Measurements from ENCODE around the gene SLC15A5. TPM values are rescaled to one million over a fixed set of nuclear protein-coding genes. Genes with fewer than 3 reads are reported as not detected.

Gene SLC15A5
- total RNA-seq, 1 donor from 2014 or later: not detected

DNA sequence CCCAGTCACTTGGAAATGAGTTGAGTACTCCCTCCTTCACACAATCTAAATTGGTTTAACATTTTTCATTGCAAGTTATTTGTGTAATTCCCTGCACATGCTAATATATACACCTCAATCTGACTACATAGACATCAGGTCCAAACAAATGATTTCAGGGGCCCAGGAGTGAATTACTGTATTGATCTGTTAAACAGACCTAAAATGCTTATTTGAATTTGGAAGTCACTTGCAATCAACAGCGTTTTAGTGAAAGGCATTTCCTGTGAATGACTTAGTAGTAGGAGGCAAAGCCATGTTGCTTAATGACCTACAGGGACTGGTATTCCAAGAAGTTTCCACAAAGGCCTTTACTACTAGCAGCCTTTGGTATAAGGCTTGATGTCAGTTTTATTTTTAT is 22.6 kb upstream of the SLC15A5 start:
- no peak for DNase-seq (ENCODE audit: extremely low spot score, unreplicated experiment)
- no peaks in the 10 kb centered on the region for H3K9me3 Mint-ChIP-seq (ENCODE audit: unreplicated experiment)
- no peaks in the 10 kb centered on the region for H3K27me3 Mint-ChIP-seq (ENCODE audit: unreplicated experiment)
- H3K4me1 Mint-ChIP-seq (ENCODE audit: unreplicated experiment): no peaks in the 10 kb centered on the region
- H3K27ac Mint-ChIP-seq (ENCODE audit: unreplicated experiment): no peak overlapping the region
- TF ChIP-seq, protein P1, sequence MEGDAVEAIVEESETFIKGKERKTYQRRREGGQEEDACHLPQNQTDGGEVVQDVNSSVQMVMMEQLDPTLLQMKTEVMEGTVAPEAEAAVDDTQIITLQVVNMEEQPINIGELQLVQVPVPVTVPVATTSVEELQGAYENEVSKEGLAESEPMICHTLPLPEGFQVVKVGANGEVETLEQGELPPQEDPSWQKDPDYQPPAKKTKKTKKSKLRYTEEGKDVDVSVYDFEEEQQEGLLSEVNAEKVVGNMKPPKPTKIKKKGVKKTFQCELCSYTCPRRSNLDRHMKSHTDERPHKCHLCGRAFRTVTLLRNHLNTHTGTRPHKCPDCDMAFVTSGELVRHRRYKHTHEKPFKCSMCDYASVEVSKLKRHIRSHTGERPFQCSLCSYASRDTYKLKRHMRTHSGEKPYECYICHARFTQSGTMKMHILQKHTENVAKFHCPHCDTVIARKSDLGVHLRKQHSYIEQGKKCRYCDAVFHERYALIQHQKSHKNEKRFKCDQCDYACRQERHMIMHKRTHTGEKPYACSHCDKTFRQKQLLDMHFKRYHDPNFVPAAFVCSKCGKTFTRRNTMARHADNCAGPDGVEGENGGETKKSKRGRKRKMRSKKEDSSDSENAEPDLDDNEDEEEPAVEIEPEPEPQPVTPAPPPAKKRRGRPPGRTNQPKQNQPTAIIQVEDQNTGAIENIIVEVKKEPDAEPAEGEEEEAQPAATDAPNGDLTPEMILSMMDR (IDR thresholded peaks at IDR 0.05): no peak
- no peaks in the 10 kb centered on the region for H3K36me3 Mint-ChIP-seq (ENCODE audit: unreplicated experiment)
- no peak overlapping the region for H3K4me3 Mint-ChIP-seq (ENCODE audit: unreplicated experiment)

- H3K4me3 Mint-ChIP-seq (ENCODE audit: unreplicated experiment): no peak overlapping the region
- no peak for DNase-seq (ENCODE audit: extremely low spot score, unreplicated experiment)
- TF ChIP-seq, protein P1 (IDR thresholded peaks at IDR 0.05): no peak
- no peak overlapping the region for H3K27ac Mint-ChIP-seq (ENCODE audit: unreplicated experiment)
- H3K4me1 Mint-ChIP-seq (ENCODE audit: unreplicated experiment): no peaks in the 10 kb centered on the region
- no peaks in the 10 kb centered on the region for H3K9me3 Mint-ChIP-seq (ENCODE audit: unreplicated experiment)
- no peaks in the 10 kb centered on the region for H3K36me3 Mint-ChIP-seq (ENCODE audit: unreplicated experiment)
- no peaks in the 10 kb centered on the region for H3K27me3 Mint-ChIP-seq (ENCODE audit: unreplicated experiment)
Observed at GRCh38 chr12:16299403-16299802, 21.9 kb upstream of the SLC15A5 start.

GRCh38 chr12:16297521-16297920 is 20.0 kb upstream of the SLC15A5 start:
- TF ChIP-seq, protein P1 (IDR thresholded peaks at IDR 0.05): no peak
- H3K9me3 Mint-ChIP-seq (ENCODE audit: unreplicated experiment): no peaks in the 10 kb centered on the region
- no peaks in the 10 kb centered on the region for H3K4me1 Mint-ChIP-seq (ENCODE audit: unreplicated experiment)
- no peaks in the 10 kb centered on the region for H3K36me3 Mint-ChIP-seq (ENCODE audit: unreplicated experiment)
- no peak overlapping the region for H3K27ac Mint-ChIP-seq (ENCODE audit: unreplicated experiment)
- no peak for DNase-seq (ENCODE audit: extremely low spot score, unreplicated experiment)
- no peaks in the 10 kb centered on the region for H3K27me3 Mint-ChIP-seq (ENCODE audit: unreplicated experiment)
- H3K4me3 Mint-ChIP-seq (ENCODE audit: unreplicated experiment): no peak overlapping the region

DNA sequence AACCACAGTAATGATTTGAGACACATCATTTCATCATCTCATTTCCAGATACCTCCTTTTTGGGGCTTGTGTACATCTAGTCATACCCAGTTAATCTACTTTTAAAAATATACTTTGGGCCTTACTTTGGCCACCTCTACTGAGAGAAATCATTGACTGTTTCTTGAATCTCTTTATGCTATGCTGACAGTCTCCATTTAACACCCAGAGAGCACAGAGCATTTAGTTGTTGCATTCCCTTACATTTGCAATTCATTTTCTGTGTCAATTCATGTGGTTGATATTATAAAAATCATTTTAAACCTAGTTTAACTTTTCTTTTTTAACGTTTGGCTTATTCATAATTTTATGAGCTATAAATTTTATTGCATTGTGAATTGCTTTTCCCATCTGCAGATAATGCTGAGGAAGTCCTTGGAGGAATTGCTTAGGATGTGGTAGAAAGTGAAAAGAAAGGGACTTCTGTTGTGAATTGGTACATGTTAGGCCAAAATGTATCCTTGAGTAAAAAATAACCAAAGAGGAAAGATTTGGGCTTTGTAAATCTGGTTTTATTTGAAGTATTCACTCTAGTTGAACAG is 17.0 kb upstream of the SLC15A5 start:
- no peak for DNase-seq (ENCODE audit: extremely low spot score, unreplicated experiment)
- Mint-ChIP-seq H3K27ac (ENCODE audit: unreplicated experiment) (no peak overlapping the region), H3K4me1 (ENCODE audit: unreplicated experiment) (no peaks in the 10 kb centered on the region)

DNA sequence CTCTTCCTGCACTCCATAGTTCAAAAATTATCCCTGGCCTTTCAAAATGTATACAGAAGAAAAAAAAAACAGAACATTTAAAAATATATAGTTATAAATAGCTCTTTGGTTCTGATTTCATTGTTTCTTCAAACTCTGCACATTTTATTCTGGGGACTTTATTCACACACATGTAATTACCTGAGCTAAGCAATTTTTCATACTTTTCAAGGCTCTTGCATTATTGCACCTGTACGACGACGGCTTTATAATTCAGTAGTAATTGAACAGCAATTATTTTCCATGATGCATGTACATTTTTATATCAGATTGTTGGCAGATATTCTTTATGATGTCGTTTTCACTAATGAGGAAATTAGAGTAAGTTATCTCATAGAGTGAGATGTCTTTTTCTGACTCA is 13.5 kb upstream of the SLC15A5 start:
- no peaks in the 10 kb centered on the region for H3K4me1 Mint-ChIP-seq (ENCODE audit: unreplicated experiment)
- no peak for DNase-seq (ENCODE audit: extremely low spot score, unreplicated experiment)
- TF ChIP-seq, protein P1 (IDR thresholded peaks at IDR 0.05): no peak
- H3K27ac Mint-ChIP-seq (ENCODE audit: unreplicated experiment): no peak overlapping the region
- H3K4me3 Mint-ChIP-seq (ENCODE audit: unreplicated experiment): no peak overlapping the region
- no peaks in the 10 kb centered on the region for H3K36me3 Mint-ChIP-seq (ENCODE audit: unreplicated experiment)
- H3K27me3 Mint-ChIP-seq (ENCODE audit: unreplicated experiment): peaks cover 3% of the 10 kb centered on the region
- no peaks in the 10 kb centered on the region for H3K9me3 Mint-ChIP-seq (ENCODE audit: unreplicated experiment)

More for the DNA sequence above, 17.0 kb upstream of the SLC15A5 start:
- H3K4me3 Mint-ChIP-seq (ENCODE audit: unreplicated experiment): no peak overlapping the region
- H3K36me3 Mint-ChIP-seq (ENCODE audit: unreplicated experiment): no peaks in the 10 kb centered on the region
- TF ChIP-seq, protein P1 (IDR thresholded peaks at IDR 0.05): no peak
- H3K27me3 Mint-ChIP-seq (ENCODE audit: unreplicated experiment): peaks cover 3% of the 10 kb centered on the region
- no peaks in the 10 kb centered on the region for H3K9me3 Mint-ChIP-seq (ENCODE audit: unreplicated experiment)

Measured in osteocyte (in vitro differentiated cells).